ENCODE results near the gene SRGN. TPM values are rescaled to one million over a fixed set of nuclear protein-coding genes. Genes with fewer than 3 reads are reported as not detected.

SRGN gene
- polyA plus RNA-seq, 3 donors, result 1,724 to 3,407 (median 1,859) TPM

DNA sequence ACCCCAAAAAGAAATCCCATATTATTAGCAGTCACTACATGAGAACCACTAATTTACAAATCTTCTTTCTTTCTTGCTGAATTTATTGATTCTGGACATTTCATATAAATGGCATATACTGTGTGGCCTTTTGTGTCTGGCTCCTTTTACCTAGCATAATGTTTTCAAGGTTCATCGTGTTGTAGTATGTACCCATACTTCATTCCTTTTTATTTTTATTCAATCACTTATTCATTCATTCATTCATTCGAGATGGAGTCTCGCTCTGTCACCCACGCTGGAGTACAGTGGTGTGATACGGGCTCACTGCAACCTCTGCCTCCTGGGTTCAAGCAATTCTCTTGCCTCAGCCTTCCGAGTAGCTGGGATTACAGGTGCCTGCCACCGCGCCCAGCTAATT is 58.0 kb downstream of the SRGN start:
- peaks cover 2 to 8% of the 10 kb centered on the region in 2 donors for H3K4me1 ChIP-seq (ENCODE audit: control insufficient read depth in 1 of 2, insufficient read depth in 2 of 2, low read length in 2 of 2)
- peaks cover 20 to 27% of the 10 kb centered on the region in 2 donors for H3K36me3 Mint-ChIP-seq
- no peak overlapping the region for H3K27ac Mint-ChIP-seq
- TF ChIP-seq, protein P1, sequence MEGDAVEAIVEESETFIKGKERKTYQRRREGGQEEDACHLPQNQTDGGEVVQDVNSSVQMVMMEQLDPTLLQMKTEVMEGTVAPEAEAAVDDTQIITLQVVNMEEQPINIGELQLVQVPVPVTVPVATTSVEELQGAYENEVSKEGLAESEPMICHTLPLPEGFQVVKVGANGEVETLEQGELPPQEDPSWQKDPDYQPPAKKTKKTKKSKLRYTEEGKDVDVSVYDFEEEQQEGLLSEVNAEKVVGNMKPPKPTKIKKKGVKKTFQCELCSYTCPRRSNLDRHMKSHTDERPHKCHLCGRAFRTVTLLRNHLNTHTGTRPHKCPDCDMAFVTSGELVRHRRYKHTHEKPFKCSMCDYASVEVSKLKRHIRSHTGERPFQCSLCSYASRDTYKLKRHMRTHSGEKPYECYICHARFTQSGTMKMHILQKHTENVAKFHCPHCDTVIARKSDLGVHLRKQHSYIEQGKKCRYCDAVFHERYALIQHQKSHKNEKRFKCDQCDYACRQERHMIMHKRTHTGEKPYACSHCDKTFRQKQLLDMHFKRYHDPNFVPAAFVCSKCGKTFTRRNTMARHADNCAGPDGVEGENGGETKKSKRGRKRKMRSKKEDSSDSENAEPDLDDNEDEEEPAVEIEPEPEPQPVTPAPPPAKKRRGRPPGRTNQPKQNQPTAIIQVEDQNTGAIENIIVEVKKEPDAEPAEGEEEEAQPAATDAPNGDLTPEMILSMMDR (IDR thresholded peaks at IDR 0.05), result no peak
- no peak overlapping the region for H2AFZ ChIP-seq (ENCODE audit: insufficient read depth, low read depth, low read length, poor library complexity, severe bottlenecking)
- DNase-seq, result no peak
- H3K4me1 Mint-ChIP-seq, result peaks cover 10% of the 10 kb centered on the region
- H3K27me3 Mint-ChIP-seq (ENCODE audit: low read depth in 3 of 3), result no peaks in the 10 kb centered on the region
- no peak overlapping the region for H3K9ac ChIP-seq (ENCODE audit: insufficient read depth, low read length, poor library complexity, severe bottlenecking)
- no peaks in the 10 kb centered on the region for H3K9me3 ChIP-seq (replicated peaks in 1 of 2; ENCODE audit: control insufficient read depth in 1 of 2, insufficient read depth in 1 of 2, low read length in 2 of 2)
- no peak overlapping the region for H3K27ac ChIP-seq (ENCODE audit: low read depth in 1 of 2, low read length in 2 of 2)
- H3K4me2 ChIP-seq (replicated peaks; ENCODE audit: extremely low read depth, low read length, poor library complexity, severe bottlenecking), result no peak overlapping the region
- no peaks in the 10 kb centered on the region for H3K27me3 ChIP-seq (ENCODE audit: control insufficient read depth in 2 of 2, insufficient read depth in 2 of 2, low read length in 2 of 2)
- H3K4me3 Mint-ChIP-seq, result no peak overlapping the region
- WGBS (ENCODE audit: insufficient coverage), result 100% methylated on average over 4 of the region's 8 CpGs
- H3K79me2 ChIP-seq (ENCODE audit: insufficient read depth, low read length), result peaks cover 100% of the 10 kb centered on the region
- peaks cover 95% of the 10 kb centered on the region for H4K20me1 ChIP-seq (ENCODE audit: insufficient read depth, low read length)
- H3K4me3 ChIP-seq (replicated peaks in 1 of 3; ENCODE audit: low read depth in 2 of 3, low read length in 3 of 3), result no peak overlapping the region
- peaks cover 3 to 35% of the 10 kb centered on the region in 2 donors for H3K36me3 ChIP-seq (replicated peaks in 1 of 2; ENCODE audit: control insufficient read depth in 1 of 2, insufficient read depth in 2 of 2, low read length in 2 of 2)
- intact Hi-C loops (cut with micrococcal nuclease), result no loop called here
- H3K9me3 Mint-ChIP-seq, result no peaks in the 10 kb centered on the region

DNA sequence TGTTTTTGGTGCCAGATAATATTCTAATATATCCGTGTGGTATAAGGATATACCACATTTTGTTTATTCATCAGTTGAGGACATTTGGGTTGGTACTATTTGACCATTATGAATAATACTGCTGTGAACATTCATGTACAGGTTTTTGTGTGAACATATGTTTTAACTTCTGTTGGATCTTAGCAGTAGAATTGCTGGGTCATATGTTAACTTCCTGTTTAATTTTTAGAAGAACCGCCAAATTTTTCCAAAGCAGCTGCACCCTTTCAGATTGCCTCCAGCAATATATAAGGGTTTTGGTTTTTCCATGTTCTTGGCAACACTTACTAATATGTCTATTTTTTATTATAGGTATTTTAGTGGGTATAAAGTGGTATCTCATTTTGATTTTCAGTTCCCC is 58.9 kb downstream of the SRGN start:
- Mint-ChIP-seq H3K27ac (no peak overlapping the region), H3K27me3 (ENCODE audit: low read depth in 3 of 3) (no peaks in the 10 kb centered on the region), H3K4me3 (no peak overlapping the region), H3K9me3 (no peaks in the 10 kb centered on the region), H3K4me1 (peaks cover 10% of the 10 kb centered on the region), H3K36me3 (peaks cover 21 to 25% of the 10 kb centered on the region in 2 donors)
- no peak overlapping the region for H2AFZ ChIP-seq (ENCODE audit: insufficient read depth, low read depth, low read length, poor library complexity, severe bottlenecking)
- H3K27me3 ChIP-seq (ENCODE audit: control insufficient read depth in 2 of 2, insufficient read depth in 2 of 2, low read length in 2 of 2), result no peaks in the 10 kb centered on the region
- H3K9me3 ChIP-seq (replicated peaks in 1 of 2; ENCODE audit: control insufficient read depth in 1 of 2, insufficient read depth in 1 of 2, low read length in 2 of 2), result no peaks in the 10 kb centered on the region
- no CpG with 5 or more reads among the region's 2 CpGs for WGBS (ENCODE audit: insufficient coverage)
- DNase-seq, result no peak
- intact Hi-C loops (cut with micrococcal nuclease), result no loop called here
- peaks cover 0 to 26% of the 10 kb centered on the region in 2 donors for H3K36me3 ChIP-seq (replicated peaks in 1 of 2; ENCODE audit: control insufficient read depth in 1 of 2, insufficient read depth in 2 of 2, low read length in 2 of 2)
- peaks cover 95% of the 10 kb centered on the region for H4K20me1 ChIP-seq (ENCODE audit: insufficient read depth, low read length)
- TF ChIP-seq, protein P1 (IDR thresholded peaks at IDR 0.05), result no peak
- no peak overlapping the region for H3K4me2 ChIP-seq (replicated peaks; ENCODE audit: extremely low read depth, low read length, poor library complexity, severe bottlenecking)
- no peak overlapping the region for H3K4me3 ChIP-seq (replicated peaks in 1 of 3; ENCODE audit: low read depth in 2 of 3, low read length in 3 of 3)
- peaks cover 2 to 8% of the 10 kb centered on the region in 2 donors for H3K4me1 ChIP-seq (ENCODE audit: control insufficient read depth in 1 of 2, insufficient read depth in 2 of 2, low read length in 2 of 2)
- no peak overlapping the region for H3K27ac ChIP-seq (ENCODE audit: low read depth in 1 of 2, low read length in 2 of 2)
- H3K9ac ChIP-seq (ENCODE audit: insufficient read depth, low read length, poor library complexity, severe bottlenecking), result no peak overlapping the region
- peaks cover 99% of the 10 kb centered on the region for H3K79me2 ChIP-seq (ENCODE audit: insufficient read depth, low read length)

Measured in CD14-positive monocyte (primary cell).